Sigmoid colon (tissue), 4 donors: Measurements from ENCODE around the gene PSMB11.

Experiments
- POLR2AphosphoS5 ChIP-seq, 4 donors: sonication (generic); formaldehyde crosslinking; IDR thresholded peaks; one replicate each; pipeline ENCODE4 v1.6.1; 2017; ENCODE audit warnings: antibody characterized with exemption in 4 of 4
- TF ChIP-seq, protein P1 (sequence below), 4 experiments: fragments of 450-650 bp in 3 of 4; fragments of 200-600 bp in 1 of 4; IDR thresholded peaks; one replicate each; pipeline ENCODE4 v1.5.1; 2016 to 2019; ENCODE audit warnings: antibody characterized with exemption in 4 of 4, mild to moderate bottlenecking in 3 of 4, moderate library complexity in 2 of 4

GRCh38 chr14:23069413-23069806, 27.4 kb downstream of the PSMB11 start:
- TF ChIP-seq, protein P1, sequence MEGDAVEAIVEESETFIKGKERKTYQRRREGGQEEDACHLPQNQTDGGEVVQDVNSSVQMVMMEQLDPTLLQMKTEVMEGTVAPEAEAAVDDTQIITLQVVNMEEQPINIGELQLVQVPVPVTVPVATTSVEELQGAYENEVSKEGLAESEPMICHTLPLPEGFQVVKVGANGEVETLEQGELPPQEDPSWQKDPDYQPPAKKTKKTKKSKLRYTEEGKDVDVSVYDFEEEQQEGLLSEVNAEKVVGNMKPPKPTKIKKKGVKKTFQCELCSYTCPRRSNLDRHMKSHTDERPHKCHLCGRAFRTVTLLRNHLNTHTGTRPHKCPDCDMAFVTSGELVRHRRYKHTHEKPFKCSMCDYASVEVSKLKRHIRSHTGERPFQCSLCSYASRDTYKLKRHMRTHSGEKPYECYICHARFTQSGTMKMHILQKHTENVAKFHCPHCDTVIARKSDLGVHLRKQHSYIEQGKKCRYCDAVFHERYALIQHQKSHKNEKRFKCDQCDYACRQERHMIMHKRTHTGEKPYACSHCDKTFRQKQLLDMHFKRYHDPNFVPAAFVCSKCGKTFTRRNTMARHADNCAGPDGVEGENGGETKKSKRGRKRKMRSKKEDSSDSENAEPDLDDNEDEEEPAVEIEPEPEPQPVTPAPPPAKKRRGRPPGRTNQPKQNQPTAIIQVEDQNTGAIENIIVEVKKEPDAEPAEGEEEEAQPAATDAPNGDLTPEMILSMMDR (IDR thresholded peaks at IDR 0.05): no peak
- no peak for TF ChIP-seq POLR2AphosphoS5 (IDR thresholded peaks at IDR 0.05)
